Measurements from ENCODE around the gene ZNF526. TPM values are rescaled to one million over a fixed set of nuclear protein-coding genes. Genes with fewer than 3 reads are reported as not detected.

Gene ZNF526
- total RNA-seq, 4 donors from 2014 or later, result 3.9 to 9.8 (median 5.8) TPM

- TF ChIP-seq CTCF (IDR thresholded peaks at IDR 0.05; ENCODE audit: low read depth), result no peak
Measured at GRCh38 chr19:42244347-42245220, 24.5 kb downstream of the ZNF526 start.

- no peak for TF ChIP-seq CTCF (IDR thresholded peaks at IDR 0.05; ENCODE audit: low read depth)
Measured at GRCh38 chr19:42245231-42245630, 25.1 kb downstream of the ZNF526 start.

- no peak for TF ChIP-seq CTCF (IDR thresholded peaks at IDR 0.05; ENCODE audit: low read depth)
Measured at GRCh38 chr19:42246143-42246921, 26.2 kb downstream of the ZNF526 start.

GRCh38 chr19:42246922-42247639, 27.0 kb downstream of the ZNF526 start:
- no peak for TF ChIP-seq CTCF (IDR thresholded peaks at IDR 0.05; ENCODE audit: low read depth)

GRCh38 chr19:42247640-42248199, 27.6 kb downstream of the ZNF526 start:
- no peak for TF ChIP-seq CTCF (IDR thresholded peaks at IDR 0.05; ENCODE audit: low read depth)

- TF ChIP-seq CTCF (IDR thresholded peaks at IDR 0.05; ENCODE audit: low read depth), result no peak
Measured at GRCh38 chr19:42248270-42249148, 28.4 kb downstream of the ZNF526 start.

Measured in subcutaneous adipose tissue (tissue), 4 donors.